H1 (cell line): ENCODE data around the gene ZYG11B. TPM values are rescaled to one million over a fixed set of nuclear protein-coding genes. Genes with fewer than 3 reads are reported as not detected.

Source experiments
- CTCF ChIA-PET: fragments of 300-600 bp; sonication (Branson Sonifier 250); formaldehyde crosslinking; loops from one replicate; lab custom pipeline; 2021; ENCODE audit not compliant: partially characterized antibody; lab: Charles Lee
- POLR2A ChIA-PET: fragments of 300-600 bp; sonication (Branson Sonifier 250); formaldehyde crosslinking; loops from one replicate; lab custom pipeline; 2021; ENCODE audit warnings: inconsistent platforms; ENCODE audit not compliant: partially characterized antibody; lab: Charles Lee
- DNase-seq, 2 experiments: peaks; one replicate each; pipeline versions ENCODE4 v3.0.0 to v3.0.0-alpha.2; 2010 to 2022; ENCODE audit warnings: low spot score in 2 of 2, low read depth in 1 of 2, mixed read lengths in 1 of 2
- FAIRE-seq: peaks from 2 replicates; lab custom pipeline; 2011; peaks lifted over from hg19 to GRCh38; lab: Jason Lieb, UNC
- H2AFZ ChIP-seq: 2 replicates; pipeline ENCODE4 v1.8.1; 2012; ENCODE audit warnings: low read length, inconsistent platforms
- H2AK5ac ChIP-seq: 2 replicates; pipeline ENCODE4 v1.6.1; 2013; ENCODE audit warnings: low read depth, low read length
- H2BK120ac ChIP-seq: replicated peaks from 2 replicates; pipeline ENCODE3; 2013; ENCODE audit warnings: low read depth, low read length, inconsistent platforms
- H2BK12ac ChIP-seq: 2 replicates; pipeline ENCODE4 v1.6.1; 2013; ENCODE audit warnings: low read depth, low read length
- H2BK15ac ChIP-seq: 2 replicates; pipeline ENCODE4 v1.6.1; 2013; ENCODE audit warnings: low read length
- H2BK20ac ChIP-seq: 2 replicates; pipeline ENCODE4 v1.6.1; 2013; ENCODE audit warnings: low read length
- H2BK5ac ChIP-seq: 2 replicates; pipeline ENCODE4 v1.6.1; 2013; ENCODE audit warnings: low read depth, low read length
- H3K14ac ChIP-seq: 2 replicates; pipeline ENCODE4 v1.6.1; 2013; ENCODE audit warnings: inconsistent platforms; ENCODE audit not compliant: insufficient read length
- H3K18ac ChIP-seq: 2 replicates; pipeline ENCODE4 v1.6.1; 2013; ENCODE audit warnings: low read length; ENCODE audit errors: extremely low read depth
- H3K23ac ChIP-seq: 2 replicates; pipeline ENCODE4 v1.6.1; 2013; ENCODE audit warnings: inconsistent platforms; ENCODE audit not compliant: insufficient read length
- H3K23me2 ChIP-seq: 2 replicates; pipeline ENCODE4 v1.6.1; 2013; ENCODE audit warnings: low read depth, low read length
- H3K27ac ChIP-seq: 2 replicates; pipeline ENCODE4 v1.6.1; 2011; ENCODE audit warnings: low read depth, low read length, inconsistent platforms
- H3K27me3 ChIP-seq, 4 experiments: replicated peaks in 1 of 4; 1 replicate in 1 of 4; 2 replicates in 3 of 4; pipeline versions ENCODE4 v1.6.1 to v1.8.1; 2011 to 2013; ENCODE audit warnings: low read length in 3 of 4, mild to moderate bottlenecking in 3 of 4, inconsistent platforms in 2 of 4, mixed read lengths in 2 of 4, moderate library complexity in 1 of 4; ENCODE audit not compliant: control insufficient read depth in 3 of 4, insufficient read depth in 3 of 4; ENCODE audit errors: extremely low read depth in 1 of 4
- H3K36me3 ChIP-seq, 4 experiments: 2 replicates each; pipeline versions ENCODE4 v1.6.1 to v1.8.1; 2011 to 2013; ENCODE audit warnings: mild to moderate bottlenecking in 4 of 4, low read length in 3 of 4, moderate library complexity in 2 of 4, control low read depth in 1 of 4, inconsistent platforms in 1 of 4; ENCODE audit not compliant: insufficient read depth in 4 of 4, control insufficient read depth in 2 of 4
- H3K4ac ChIP-seq: replicated peaks from 2 replicates; pipeline ENCODE3; 2013; ENCODE audit warnings: low read length, low read depth, mixed read lengths, inconsistent platforms; ENCODE audit not compliant: insufficient read length
- H3K4me1 ChIP-seq, 4 experiments: replicated peaks in 1 of 4; 1 replicate in 1 of 4; 2 replicates in 3 of 4; pipeline versions ENCODE4 v1.6.1 to v1.8.1; 2011 to 2013; ENCODE audit warnings: low read length in 3 of 4, inconsistent platforms in 2 of 4, mixed read lengths in 1 of 4; ENCODE audit not compliant: insufficient read depth in 4 of 4, control insufficient read depth in 3 of 4
- H3K4me2 ChIP-seq, 2 experiments: 2 replicates each; pipeline versions ENCODE4 v1.6.1 to v1.8.1; 2011 to 2013; ENCODE audit warnings: low read depth in 2 of 2, low read length in 2 of 2, control low read depth in 1 of 2, inconsistent platforms in 1 of 2, mild to moderate bottlenecking in 1 of 2; ENCODE audit not compliant: insufficient read depth in 1 of 2
- H3K4me3 ChIP-seq, 4 experiments: fragments of 200-600, 300-600 bp in 1 of 4; sonication (generic), shearing (Covaris generic), sonication (Bioruptor Twin) in 1 of 4; 2 replicates each; pipeline versions ENCODE4 v1.5.1 to v1.8.1; 2011 to 2016; ENCODE audit warnings: low read length in 4 of 4, low read depth in 3 of 4, control low read depth in 2 of 4, inconsistent platforms in 2 of 4, mild to moderate bottlenecking in 2 of 4, mixed read lengths in 1 of 4, moderate library complexity in 1 of 4; ENCODE audit not compliant: insufficient read depth in 2 of 4; ENCODE audit errors: extremely low read depth in 1 of 4
- H3K56ac ChIP-seq: replicated peaks from 2 replicates; pipeline ENCODE3; 2013; ENCODE audit warnings: low read depth, mild to moderate bottlenecking, mixed read lengths, low read length, inconsistent platforms; ENCODE audit not compliant: insufficient read length
- H3K79me1 ChIP-seq: 2 replicates; pipeline ENCODE4 v1.6.1; 2013; ENCODE audit warnings: low read depth, low read length, control low read depth
- H3K79me2 ChIP-seq, 2 experiments: 2 replicates each; pipeline versions ENCODE4 v1.6.1 to v1.8.1; 2012 to 2013; ENCODE audit warnings: low read length in 2 of 2, mild to moderate bottlenecking in 2 of 2, inconsistent platforms in 1 of 2; ENCODE audit not compliant: insufficient read depth in 2 of 2, control insufficient read depth in 1 of 2
- H3K9ac ChIP-seq, 4 experiments: replicated peaks in 1 of 4; 1 replicate in 1 of 4; 2 replicates in 3 of 4; pipeline versions ENCODE4 v1.6.1 to v1.8.1; 2011 to 2013; ENCODE audit warnings: low read depth in 3 of 4, low read length in 3 of 4, control low read depth in 2 of 4, mild to moderate bottlenecking in 2 of 4, moderate library complexity in 2 of 4, inconsistent platforms in 1 of 4; ENCODE audit errors: extremely low read depth in 1 of 4
- H3K9me3 ChIP-seq, 2 experiments: 2 replicates each; pipeline versions ENCODE4 v1.6.1 to v1.8.1; 2012 to 2013; ENCODE audit warnings: mild to moderate bottlenecking in 2 of 2, moderate library complexity in 2 of 2, control low read depth in 1 of 2, inconsistent platforms in 1 of 2, low read depth in 1 of 2, low read length in 1 of 2, mixed read lengths in 1 of 2; ENCODE audit not compliant: insufficient read depth in 2 of 2
- H4K20me1 ChIP-seq, 2 experiments: replicated peaks in 1 of 2; 2 replicates each; pipeline versions ENCODE3 to v1.8.1; 2011 to 2013; ENCODE audit warnings: inconsistent platforms in 2 of 2, low read length in 2 of 2, mild to moderate bottlenecking in 1 of 2; ENCODE audit not compliant: insufficient read depth in 2 of 2, control insufficient read depth in 1 of 2
- H4K5ac ChIP-seq: 2 replicates; pipeline ENCODE4 v1.6.1; 2013; ENCODE audit warnings: low read length, low read depth, mixed read lengths, inconsistent platforms; ENCODE audit not compliant: insufficient read length
- H4K8ac ChIP-seq: 2 replicates; pipeline ENCODE4 v1.8.0; 2013; ENCODE audit warnings: mild to moderate bottlenecking, moderate library complexity, low read length, inconsistent platforms; ENCODE audit not compliant: insufficient read depth; ENCODE audit errors: extremely low read depth
- H4K91ac ChIP-seq: replicated peaks from 2 replicates; pipeline ENCODE3; 2013; ENCODE audit warnings: low read length, mixed read lengths, inconsistent platforms; ENCODE audit not compliant: insufficient read length
- BACH1 ChIP-seq: IDR thresholded peaks from 2 replicates; pipeline ENCODE4 v1.6.1; 2012; ENCODE audit warnings: low read length, improper control_type of control experiment
- CHD2 ChIP-seq: IDR thresholded peaks from 2 replicates; pipeline ENCODE4 v1.6.1; 2012; ENCODE audit warnings: low read length, improper control_type of control experiment
- E2F6 ChIP-seq: IDR thresholded peaks from 2 replicates; pipeline ENCODE4 v1.6.1; 2012; ENCODE audit warnings: inconsistent platforms
- EZH2 ChIP-seq: fragments of 200-600 bp; sonication (generic); IDR thresholded peaks from 2 replicates; pipeline ENCODE4 v1.7.1; 2012; ENCODE audit warnings: low read depth, mild to moderate bottlenecking, moderate library complexity, low read length, inconsistent platforms; ENCODE audit not compliant: severe bottlenecking
- GABPA ChIP-seq: IDR thresholded peaks from 2 replicates; pipeline ENCODE4 v1.6.1; 2011; ENCODE audit warnings: mild to moderate bottlenecking, low read length, moderate library complexity, borderline replicate concordance; ENCODE audit not compliant: insufficient read depth
- HDAC2 ChIP-seq, 2 experiments: fragments of 300-600 bp in 1 of 2; sonication (generic) in 1 of 2; IDR thresholded peaks; 2 replicates each; pipeline ENCODE4 v1.6.1; 2011 to 2012; ENCODE audit warnings: low read depth in 2 of 2, low read length in 2 of 2, mild to moderate bottlenecking in 2 of 2, moderate library complexity in 2 of 2, borderline replicate concordance in 1 of 2, inconsistent platforms in 1 of 2
- KDM4A ChIP-seq: IDR thresholded peaks from one replicate; pipeline ENCODE4 v1.7.1; 2012; ENCODE audit warnings: low read depth, mild to moderate bottlenecking, moderate library complexity, low read length, inconsistent platforms; ENCODE audit not compliant: severe bottlenecking
- MAFK ChIP-seq: IDR thresholded peaks from 2 replicates; pipeline ENCODE4 v1.6.1; 2012; ENCODE audit warnings: low read depth, mild to moderate bottlenecking, improper control_type of control experiment, low read length
- POLR2A ChIP-seq, 2 experiments: IDR thresholded peaks; 1 replicate in 1 of 2; 2 replicates in 1 of 2; pipeline ENCODE4 v1.6.1; 2011; ENCODE audit warnings: low read depth in 2 of 2, low read length in 2 of 2, mild to moderate bottlenecking in 2 of 2; ENCODE audit errors: control extremely low read depth in 1 of 2
- RAD21 ChIP-seq, 2 experiments: IDR thresholded peaks in 1 of 2; conservative IDR thresholded peaks in 1 of 2; 2 replicates each; pipeline ENCODE4 v1.6.1; 2011; ENCODE audit warnings: low read depth in 2 of 2, low read length in 2 of 2, improper control_type of control experiment in 1 of 2, inconsistent platforms in 1 of 2, mild to moderate bottlenecking in 1 of 2, moderate library complexity in 1 of 2
- SIN3A ChIP-seq, 2 experiments: IDR thresholded peaks in 1 of 2; conservative IDR thresholded peaks in 1 of 2; 2 replicates each; pipeline ENCODE4 v1.6.1; 2011 to 2012; ENCODE audit warnings: low read length in 2 of 2, improper control_type of control experiment in 1 of 2, low read depth in 1 of 2, mild to moderate bottlenecking in 1 of 2
- TAF1 ChIP-seq: IDR thresholded peaks from 2 replicates; pipeline ENCODE4 v1.6.1; 2011; ENCODE audit warnings: mild to moderate bottlenecking, low read depth, low read length
- TBP ChIP-seq: IDR thresholded peaks from 2 replicates; pipeline ENCODE4 v1.6.1; 2011; ENCODE audit warnings: low read depth, low read length, improper control_type of control experiment
- WGBS, 2 experiments: shearing (Covaris generic) in 1 of 2; methylation state at CpG; one replicate each; pipeline versions ENCODE4 v1.1.6 to v1.1.7; 2013 to 2015; ENCODE audit warnings: low lambda C conversion rate in 2 of 2, mixed read lengths in 2 of 2, inconsistent platforms in 1 of 2, low coverage in 1 of 2, missing lambda C conversion rate in 1 of 2; ENCODE audit not compliant: insufficient replicate concordance in 2 of 2, insufficient coverage in 1 of 2, insufficient read length in 1 of 2; ENCODE audit errors: extremely low coverage in 1 of 2, missing lambda C conversion rate in 1 of 2; 5-methylcytosine and 5-hydroxymethylcytosine counted together
- polyA plus RNA-seq, 7 experiments: library from polyadenylated mRNA; depleted of rRNA in 3 of 7; stranded (reverse) in 5 of 7; unstranded in 2 of 7; fragments of >200 nt in 5 of 7; fragments of 200-250 nt in 2 of 7; gene quantifications; 1 replicate in 5 of 7; 2 replicates in 1 of 7; 4 replicates in 1 of 7; pipeline versions ENCODE4 v1.2.1 to v1.2.3, GENCODE V29; 2011 to 2013; ENCODE audit warnings: missing spikeins in 2 of 7, mixed read lengths in 2 of 7
- total RNA-seq: library from RNA; stranded (reverse); fragmentation: NEBNext Ultra II Directional; extraction: Animal tissue kit (Norgen Biotek cat#: 25700); gene quantifications from 2 replicates; pipeline ENCODE4 v1.2.1, GENCODE V29; 2021

Gene ZYG11B
- total and polyA plus RNA-seq, 2 of the 8 experiments (the other 6 are each of a cell fraction or from before 2014, with no cell fraction given) = 4.4 to 20.9 TPM

- no peaks in the 10 kb centered on the region for H3K4me1 ChIP-seq
- no peaks in the 10 kb centered on the region for H3K23me2 ChIP-seq
- CTCF ChIA-PET = interaction anchor here (0.6 to 1.6 kb wide), 2 partner anchors 9 to 328 kb away, joined by 3 to 4 read pairs; no protein-coding TSS in a partner anchor
- no peaks in the 10 kb centered on the region for H3K27me3 ChIP-seq
- WGBS, 2 experiments = 86% methylated on average over 1 of the region's 1 CpG; no CpG with 5 or more reads in 1 of the 2 experiments
- H3K4me3 ChIP-seq = no peak overlapping the region
- no peak for DNase-seq
- H4K5ac ChIP-seq = no peak overlapping the region
- H3K4ac ChIP-seq = no peak overlapping the region
- no peak overlapping the region for H2BK15ac ChIP-seq
- no peak overlapping the region for H3K9ac ChIP-seq
- no peak overlapping the region for H3K4me2 ChIP-seq
- no peak overlapping the region for H3K14ac ChIP-seq
- no peak overlapping the region for H3K18ac ChIP-seq
- no peak overlapping the region for H4K91ac ChIP-seq
- H3K79me2 ChIP-seq = no peaks in the 10 kb centered on the region
- H3K36me3 ChIP-seq = peaks cover 0 to 11% (median 0%) of the 10 kb centered on the region in 4 experiments; a peak in 3 of 8 replicates
- no peak overlapping the region for H2AFZ ChIP-seq
- H3K23ac ChIP-seq = no peak overlapping the region
- POLR2A ChIA-PET = interaction anchor here (0.6 kb wide), 1 partner anchor 171 kb away, joined by 4 read pairs; no protein-coding TSS in a partner anchor
- H4K20me1 ChIP-seq = peaks cover 0 to 1% of the 10 kb centered on the region in 2 experiments
- H3K56ac ChIP-seq = no peak overlapping the region
- no peaks in the 10 kb centered on the region for H3K79me1 ChIP-seq
- H4K8ac ChIP-seq = no peak overlapping the region
- no peak overlapping the region for H2BK120ac ChIP-seq
- no peak overlapping the region for H2BK20ac ChIP-seq
- no peak overlapping the region for H3K27ac ChIP-seq
- no peak overlapping the region for H2BK12ac ChIP-seq
- H2BK5ac ChIP-seq = no peak overlapping the region
- no peak overlapping the region for H2AK5ac ChIP-seq
- FAIRE-seq = no peak
- H3K9me3 ChIP-seq = no peaks in the 10 kb centered on the region
- TF ChIP-seq HDAC2 (IDR thresholded peaks at IDR 0.05; ENCODE audit: borderline replicate concordance in 1 of 2, low read depth in 2 of 2, low read length in 2 of 2) (no peak), GABPA (no peak), TAF1 (no peak), POLR2A (IDR thresholded peaks at IDR 0.05; ENCODE audit: control extremely low read depth in 1 of 2, low read depth in 2 of 2, low read length in 2 of 2) (no peak), E2F6 (no peak), KDM4A (no peak), SIN3A (conservative IDR thresholded peaks at IDR 0.05 in 1 of 2, IDR thresholded peaks at IDR 0.05 in 1 of 2; ENCODE audit: low read depth in 1 of 2, low read length in 2 of 2) (no peak), CHD2 (no peak), MAFK (no peak), TBP (no peak), EZH2 (no peak), BACH1 (no peak), RAD21 (IDR thresholded peaks at IDR 0.05 in 1 of 2, conservative IDR thresholded peaks at IDR 0.05 in 1 of 2; ENCODE audit: low read depth in 2 of 2, low read length in 2 of 2) (no peak)
Observed at GRCh38 chr1:52792036-52792435, 65.8 kb downstream of the ZYG11B start.
